GM10266 (cell line): ENCODE results near the gene GNAT1.

Source experiments
- DNase-seq: peaks from one replicate; pipeline ENCODE4 v3.0.0; 2012; ENCODE audit errors: extremely low spot score
- CTCF ChIP-seq: IDR thresholded peaks from 2 replicates; pipeline ENCODE4 v1.5.1; 2012; ENCODE audit warnings: mild to moderate bottlenecking, low read depth; ENCODE audit not compliant: control insufficient read depth, insufficient read depth; ENCODE audit errors: missing control alignments

Gene GNAT1

GRCh38 chr3:50237754-50238548 is 46.5 kb downstream of the GNAT1 start:
- peak; percentile 89 for DNase-seq

GRCh38 chr3:50238549-50239026 is 47.2 kb downstream of the GNAT1 start:
- DNase-seq, result no peak
- TF ChIP-seq CTCF, result no peak

More at GRCh38 chr3:50237754-50238548, 46.5 kb downstream of the GNAT1 start:
- TF ChIP-seq CTCF, result no peak

- TF ChIP-seq CTCF, result no peak
- DNase-seq, result no peak
These were observed 48.2 kb downstream of the GNAT1 start for GRCh38 chr3:50239649-50240048.

GRCh38 chr3:50241163-50241562 is 49.8 kb downstream of the GNAT1 start:
- DNase-seq, result no peak
- no peak for TF ChIP-seq CTCF

GRCh38 chr3:50241713-50242380 is 50.4 kb downstream of the GNAT1 start:
- TF ChIP-seq CTCF, result no peak
- no peak for DNase-seq

- TF ChIP-seq CTCF, result no peak
- DNase-seq, result no peak
These were observed 51.0 kb downstream of the GNAT1 start for GRCh38 chr3:50242381-50242770.

GRCh38 chr3:50242851-50243542 is 51.6 kb downstream of the GNAT1 start:
- TF ChIP-seq CTCF, result no peak

More at GRCh38 chr3:50242851-50243542, 51.6 kb downstream of the GNAT1 start:
- DNase-seq, result no peak
